Astrocyte (in vitro differentiated cells and primary cell): ENCODE measurements around the gene USP47. TPM values are rescaled to one million over a fixed set of nuclear protein-coding genes. Genes with fewer than 3 reads are reported as not detected.

Experiments
- DNase-seq: peaks from one replicate; pipeline ENCODE4 v3.0.0-alpha.2; 2010; ENCODE audit warnings: low read depth
- FAIRE-seq: peaks from 2 replicates; lab custom pipeline; 2011; peaks lifted over from hg19 to GRCh38; lab: Jason Lieb, UNC
- H2AFZ ChIP-seq: 2 replicates; pipeline ENCODE4 v1.6.0; 2012; ENCODE audit warnings: low read depth, low read length, inconsistent platforms
- H3K27ac ChIP-seq: 2 replicates; pipeline ENCODE4 v1.5.1; 2011; ENCODE audit warnings: low read depth, low read length, inconsistent platforms
- H3K27me3 ChIP-seq: 2 replicates; pipeline ENCODE4 v1.6.0; 2011; ENCODE audit warnings: low read length, inconsistent platforms; ENCODE audit not compliant: insufficient read depth
- H3K36me3 ChIP-seq: 2 replicates; pipeline ENCODE4 v1.5.1; 2011; ENCODE audit warnings: low read length, inconsistent platforms; ENCODE audit not compliant: insufficient read depth
- H3K4me1 ChIP-seq: 2 replicates; pipeline ENCODE4 v1.5.1; 2011; ENCODE audit warnings: low read length, inconsistent platforms; ENCODE audit not compliant: insufficient read depth
- H3K4me2 ChIP-seq: 2 replicates; pipeline ENCODE4 v1.6.0; 2012; ENCODE audit warnings: low read length, inconsistent platforms
- H3K4me3 ChIP-seq: 2 replicates; pipeline ENCODE4 v1.5.1; 2011; ENCODE audit warnings: low read depth, mild to moderate bottlenecking, low read length, inconsistent platforms; ENCODE audit not compliant: insufficient read depth
- H3K79me2 ChIP-seq: 2 replicates; pipeline ENCODE4 v1.6.0; 2012; ENCODE audit warnings: mild to moderate bottlenecking, low read length, inconsistent platforms; ENCODE audit not compliant: insufficient read depth
- H3K9ac ChIP-seq: 2 replicates; pipeline ENCODE4 v1.6.0; 2012; ENCODE audit warnings: mild to moderate bottlenecking, low read length, inconsistent platforms
- H3K9me3 ChIP-seq: 2 replicates; pipeline ENCODE4 v1.5.1; 2012; ENCODE audit warnings: low read depth, mild to moderate bottlenecking, low read length, inconsistent platforms; ENCODE audit not compliant: insufficient read depth
- H4K20me1 ChIP-seq: 2 replicates; pipeline ENCODE4 v1.6.0; 2012; ENCODE audit warnings: low read length, inconsistent platforms; ENCODE audit not compliant: insufficient read depth
- H3K27ac Mint-ChIP-seq: one replicate; pipeline ENCODE4 v1.8.0; 2021; ENCODE audit warnings: mild to moderate bottlenecking, mixed read lengths; ENCODE audit not compliant: unreplicated experiment
- H3K27me3 Mint-ChIP-seq: one replicate; pipeline ENCODE4 v1.8.0; 2021; ENCODE audit warnings: low read depth, mixed read lengths; ENCODE audit not compliant: unreplicated experiment
- H3K36me3 Mint-ChIP-seq: one replicate; pipeline ENCODE4 v1.8.0; 2021; ENCODE audit warnings: low read depth, mixed read lengths; ENCODE audit not compliant: unreplicated experiment
- H3K4me1 Mint-ChIP-seq: one replicate; pipeline ENCODE4 v1.8.0; 2021; ENCODE audit warnings: low read depth, mixed read lengths; ENCODE audit not compliant: unreplicated experiment
- H3K4me3 Mint-ChIP-seq: one replicate; pipeline ENCODE4 v1.8.0; 2021; ENCODE audit warnings: mild to moderate bottlenecking, moderate library complexity, mixed read lengths; ENCODE audit not compliant: unreplicated experiment
- H3K9me3 Mint-ChIP-seq: one replicate; pipeline ENCODE4 v1.8.0; 2021; ENCODE audit warnings: mild to moderate bottlenecking, mixed read lengths; ENCODE audit not compliant: unreplicated experiment
- CTCF ChIP-seq: IDR thresholded peaks from 2 replicates; pipeline ENCODE4 v1.5.1; 2011; ENCODE audit warnings: low read depth, mild to moderate bottlenecking, inconsistent platforms, low read length, moderate library complexity; ENCODE audit not compliant: insufficient read depth
- EZH2 ChIP-seq: IDR thresholded peaks from 2 replicates; pipeline ENCODE4 v1.6.1; 2012; ENCODE audit warnings: mild to moderate bottlenecking, low read length, inconsistent platforms; ENCODE audit not compliant: insufficient read depth
- total RNA-seq: library from RNA; stranded (reverse); gene quantifications from 2 replicates; pipeline ENCODE4 v1.2.1, GENCODE V29; 2021

USP47 gene
- total RNA-seq, 1 donor from 2014 or later, result 49.5 TPM

GRCh38 chr11:11856638-11857037 is 14.9 kb downstream of the USP47 start:
- H3K27ac Mint-ChIP-seq, result no peak overlapping the region
- FAIRE-seq (peak; percentile 56), DNase-seq (peak; percentile 55)
- H3K27ac ChIP-seq, result no peak overlapping the region
- no peak overlapping the region for H3K4me2 ChIP-seq
- H3K36me3 Mint-ChIP-seq, result no peaks in the 10 kb centered on the region
- no peaks in the 10 kb centered on the region for H3K9me3 ChIP-seq
- H2AFZ ChIP-seq, result no peak overlapping the region
- TF ChIP-seq EZH2, result no peak
- TF ChIP-seq CTCF, result no peak
- no peaks in the 10 kb centered on the region for H3K27me3 Mint-ChIP-seq
- peaks cover 14% of the 10 kb centered on the region for H3K4me1 Mint-ChIP-seq
- no peak overlapping the region for H3K4me3 ChIP-seq
- H3K36me3 ChIP-seq, result no peaks in the 10 kb centered on the region
- no peak overlapping the region for H3K9ac ChIP-seq
- peaks cover 5% of the 10 kb centered on the region for H3K4me1 ChIP-seq
- H3K4me3 Mint-ChIP-seq, result no peak overlapping the region
- H3K27me3 ChIP-seq, result no peaks in the 10 kb centered on the region
- peaks cover 90% of the 10 kb centered on the region for H3K79me2 ChIP-seq
- peaks cover 75% of the 10 kb centered on the region for H4K20me1 ChIP-seq
- H3K9me3 Mint-ChIP-seq, result no peaks in the 10 kb centered on the region

GRCh38 chr11:11857769-11858168 is 16.0 kb downstream of the USP47 start:
- no peaks in the 10 kb centered on the region for H3K36me3 Mint-ChIP-seq
- Histone ChIP-seq H3K27ac (no peak overlapping the region), H3K9ac (no peak overlapping the region), H3K36me3 (no peaks in the 10 kb centered on the region), H3K27me3 (no peaks in the 10 kb centered on the region), H2AFZ (no peak overlapping the region), H3K79me2 (peaks cover 90% of the 10 kb centered on the region), H4K20me1 (peaks cover 76% of the 10 kb centered on the region), H3K4me1 (peaks cover 5% of the 10 kb centered on the region), H3K4me3 (no peak overlapping the region), H3K9me3 (no peaks in the 10 kb centered on the region), H3K4me2 (no peak overlapping the region)
- H3K4me3 Mint-ChIP-seq, result no peak overlapping the region
- H3K27me3 Mint-ChIP-seq, result no peaks in the 10 kb centered on the region
- peaks cover 8% of the 10 kb centered on the region for H3K4me1 Mint-ChIP-seq
- no peak overlapping the region for H3K27ac Mint-ChIP-seq
- no peak for TF ChIP-seq CTCF
- no peak for TF ChIP-seq EZH2
- no peaks in the 10 kb centered on the region for H3K9me3 Mint-ChIP-seq
- FAIRE-seq, result no peak
- DNase-seq, result no peak

GRCh38 chr11:11858676-11859075 is 16.9 kb downstream of the USP47 start:
- DNase-seq, result no peak
- Histone ChIP-seq H3K36me3 (no peaks in the 10 kb centered on the region), H3K79me2 (peaks cover 90% of the 10 kb centered on the region), H3K9ac (no peak overlapping the region), H3K9me3 (no peaks in the 10 kb centered on the region), H3K27ac (no peak overlapping the region), H3K4me2 (no peak overlapping the region), H3K27me3 (no peaks in the 10 kb centered on the region), H2AFZ (no peak overlapping the region), H4K20me1 (peaks cover 70% of the 10 kb centered on the region), H3K4me3 (no peak overlapping the region), H3K4me1 (peaks cover 5% of the 10 kb centered on the region)
- no peak overlapping the region for H3K4me3 Mint-ChIP-seq
- H3K36me3 Mint-ChIP-seq, result no peaks in the 10 kb centered on the region
- no peaks in the 10 kb centered on the region for H3K9me3 Mint-ChIP-seq
- TF ChIP-seq CTCF (no peak), EZH2 (no peak)
- no peak overlapping the region for H3K27ac Mint-ChIP-seq
- FAIRE-seq, result no peak
- H3K4me1 Mint-ChIP-seq, result peaks cover 2% of the 10 kb centered on the region
- H3K27me3 Mint-ChIP-seq, result no peaks in the 10 kb centered on the region
